ENCODE measurements around the gene KRTAP5-4. TPM values are rescaled to one million over a fixed set of nuclear protein-coding genes. Genes with fewer than 3 reads are reported as not detected.
"Not testable (repeated sequence)": the region's sequence is repeated elsewhere in the genome, so short reads cannot be mapped to it uniquely, and the experiment has no call there.

KRTAP5-4 gene, protein sequence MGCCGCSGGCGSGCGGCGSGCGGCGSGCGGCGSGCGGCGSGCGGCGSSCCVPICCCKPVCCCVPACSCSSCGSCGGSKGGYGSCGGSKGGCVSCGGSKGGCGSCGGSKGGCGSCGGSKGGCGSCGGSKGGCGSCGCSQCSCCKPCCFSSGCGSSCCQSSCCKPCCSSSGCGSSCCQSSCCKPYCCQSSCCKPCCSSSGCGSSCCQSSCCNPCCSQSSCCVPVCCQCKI
- total RNA-seq = not detected

DNA sequence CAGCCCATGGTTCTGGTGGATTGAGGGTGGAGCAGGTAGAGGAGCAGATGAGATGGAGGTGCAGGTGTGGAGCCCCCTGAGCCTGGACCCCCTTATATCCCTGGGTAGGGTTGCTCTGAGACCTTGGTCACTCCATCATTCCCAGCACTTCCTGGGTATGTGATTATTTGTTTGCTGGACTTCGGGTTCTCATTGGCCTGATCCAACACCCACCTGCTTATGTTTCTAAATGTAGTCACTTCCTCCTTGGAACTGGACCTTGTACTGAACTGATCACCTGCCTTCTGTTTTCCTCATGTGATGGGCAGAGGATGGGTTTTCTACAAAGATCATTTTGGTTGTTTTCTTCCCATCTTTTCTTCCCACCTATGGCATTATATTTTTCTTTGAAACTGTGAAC lies at the start of gene KRTAP5-4:
Gene KRTAP5-4, minus strand, starts transcription at position 53 of the 400 bp plus-strand sequence. Its CDS starts 45 bp downstream, at position 8.
- Mint-ChIP-seq H3K4me1 (ENCODE audit: low read depth) (peaks cover 4% of the 10 kb centered on the region), H3K9me3 (no peaks in the 10 kb centered on the region), H3K27ac (no peak within 1 kb of the TSS), H3K27me3 (ENCODE audit: low read depth) (peaks cover 3% of the 10 kb centered on the region), H3K4me3 (no peak within 1 kb of the TSS), H3K36me3 (ENCODE audit: low read depth) (no peaks in the 10 kb centered on the region)
- CTCF ChIA-PET = interaction anchor here (0.6 kb wide), 1 partner anchor 9 kb away, joined by 3 read pairs; no protein-coding TSS in a partner anchor
- intact Hi-C loops (cut with micrococcal nuclease) = no loop called here
- DNase-seq = no peak

DNA sequence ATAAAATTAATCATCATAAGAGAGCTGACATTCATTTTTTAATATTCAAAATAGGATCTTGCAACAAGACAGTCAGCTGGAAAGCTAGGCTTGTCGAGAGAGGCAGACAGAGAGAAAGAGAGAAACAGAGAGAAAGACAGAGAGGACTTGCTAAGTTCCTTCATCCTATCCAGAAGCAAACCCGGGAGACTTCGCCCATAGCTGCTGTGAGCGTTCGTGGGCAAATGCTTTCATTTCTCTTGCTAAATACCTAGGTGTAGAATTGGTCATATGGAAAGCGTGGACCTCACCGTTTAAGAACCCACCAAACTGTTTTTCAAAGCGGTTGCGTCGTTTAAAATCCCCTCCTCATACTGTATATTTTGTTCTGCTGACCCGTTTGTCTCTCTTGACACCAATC lies 49.7 kb upstream of the KRTAP5-4 start:
- H3K9me3 Mint-ChIP-seq = no peaks in the 10 kb centered on the region
- no peak overlapping the region for H3K4me3 Mint-ChIP-seq
- peaks cover 2% of the 10 kb centered on the region for H3K4me1 Mint-ChIP-seq (ENCODE audit: low read depth)
- peaks cover 23% of the 10 kb centered on the region for H3K27me3 Mint-ChIP-seq (ENCODE audit: low read depth)
- H3K27ac Mint-ChIP-seq = no peak overlapping the region
- DNase-seq = no peak
- CTCF ChIA-PET = no interaction called here
- intact Hi-C loops (cut with micrococcal nuclease) = no loop called here
- no peaks in the 10 kb centered on the region for H3K36me3 Mint-ChIP-seq (ENCODE audit: low read depth)

DNA sequence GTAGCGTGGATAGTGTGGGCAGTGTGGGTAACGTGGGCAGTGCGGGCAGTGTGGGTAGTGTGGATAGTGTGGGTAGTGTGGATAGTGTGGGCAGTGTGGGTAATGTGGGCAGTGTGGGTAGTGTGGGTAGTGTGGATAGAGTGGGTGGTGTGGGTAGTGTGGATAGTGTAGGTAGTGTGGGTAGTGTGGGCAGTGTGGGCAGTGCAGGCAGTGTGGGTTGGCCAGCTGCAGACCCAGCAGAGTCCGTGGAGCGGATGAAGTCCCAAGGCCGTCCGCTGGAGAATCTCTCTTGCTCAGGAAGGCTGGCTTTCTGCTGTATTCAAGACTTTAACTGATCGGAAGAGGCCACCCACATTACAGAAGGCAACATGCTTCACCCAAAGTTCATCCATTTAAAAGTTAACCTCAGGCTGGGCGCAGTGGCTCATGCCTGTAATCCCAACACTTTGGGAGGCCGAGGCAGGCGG lies 49.0 kb upstream of the KRTAP5-4 start:
- H3K4me3 Mint-ChIP-seq = no peak overlapping the region
- H3K36me3 Mint-ChIP-seq (ENCODE audit: low read depth) = no peaks in the 10 kb centered on the region
- CTCF ChIA-PET = no interaction called here
- DNase-seq = no peak
- peaks cover 2% of the 10 kb centered on the region for H3K4me1 Mint-ChIP-seq (ENCODE audit: low read depth)
- H3K27me3 Mint-ChIP-seq (ENCODE audit: low read depth) = peaks cover 21% of the 10 kb centered on the region
- no peaks in the 10 kb centered on the region for H3K9me3 Mint-ChIP-seq
- no peak overlapping the region for H3K27ac Mint-ChIP-seq
- intact Hi-C loops (cut with micrococcal nuclease) = no loop called here

DNA sequence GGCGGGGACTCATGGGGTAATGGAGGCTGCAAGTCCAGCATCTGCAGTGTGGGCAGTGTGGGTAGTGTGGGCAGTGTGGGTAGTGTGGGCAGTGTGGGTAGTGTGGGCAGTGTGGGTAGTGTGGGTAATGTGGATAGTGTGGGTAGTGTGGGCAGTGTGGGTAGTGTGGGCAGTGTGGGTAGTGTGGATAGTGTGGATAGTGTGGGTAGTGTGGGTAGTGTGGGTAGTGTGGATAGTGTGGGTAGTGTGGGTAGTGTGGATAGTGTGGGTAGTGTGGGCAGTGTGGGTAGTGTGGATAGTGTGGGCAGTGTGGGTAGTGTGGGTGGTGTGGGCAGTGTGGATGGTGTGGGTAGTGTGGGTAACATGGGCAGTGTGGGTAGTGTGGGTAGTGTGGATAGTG lies 48.5 kb upstream of the KRTAP5-4 start:
- H3K4me1 Mint-ChIP-seq (ENCODE audit: low read depth); H3K9me3 Mint-ChIP-seq; DNase-seq; H3K4me3 Mint-ChIP-seq; H3K27ac Mint-ChIP-seq; H3K36me3 Mint-ChIP-seq (ENCODE audit: low read depth); intact Hi-C loops (cut with micrococcal nuclease); CTCF ChIA-PET: not testable (repeated sequence)
- H3K27me3 Mint-ChIP-seq (ENCODE audit: low read depth) = peaks cover 16% of the 10 kb centered on the region

DNA sequence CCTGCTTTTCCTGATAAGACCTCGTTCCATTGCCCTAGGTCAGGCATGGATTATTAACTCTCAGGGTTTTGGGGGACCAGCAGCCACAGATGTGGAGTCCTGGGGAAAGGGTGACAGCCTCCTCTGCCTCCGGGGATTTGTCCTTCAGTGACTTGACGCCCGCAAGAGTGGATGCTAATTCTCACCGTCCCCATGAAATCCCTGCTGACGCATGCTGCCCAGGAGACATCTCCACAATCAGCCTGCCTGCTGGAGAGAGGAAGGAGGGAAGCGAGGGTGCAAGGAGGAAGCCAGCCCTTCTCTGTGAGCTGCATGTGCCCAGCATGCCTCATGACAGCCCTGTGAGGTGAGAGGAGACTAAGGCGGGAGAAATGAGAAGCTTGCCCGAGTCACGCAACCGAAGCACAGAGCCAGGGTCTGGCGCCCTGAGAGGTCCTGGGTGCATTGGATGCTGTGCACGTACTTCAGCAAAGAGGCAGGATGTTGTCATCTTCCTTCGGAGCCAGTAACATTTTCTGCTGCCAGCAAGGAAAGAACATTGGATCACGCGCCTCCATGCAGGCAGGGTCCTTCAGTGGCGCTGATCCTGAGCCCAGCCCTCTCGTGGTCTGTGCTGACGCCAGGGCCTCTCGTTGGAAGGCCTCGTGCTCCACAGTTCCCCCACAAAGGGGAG lies 47.7 kb upstream of the KRTAP5-4 start:
- CTCF ChIA-PET = no interaction called here
- H3K27ac Mint-ChIP-seq = no peak overlapping the region

DNA sequence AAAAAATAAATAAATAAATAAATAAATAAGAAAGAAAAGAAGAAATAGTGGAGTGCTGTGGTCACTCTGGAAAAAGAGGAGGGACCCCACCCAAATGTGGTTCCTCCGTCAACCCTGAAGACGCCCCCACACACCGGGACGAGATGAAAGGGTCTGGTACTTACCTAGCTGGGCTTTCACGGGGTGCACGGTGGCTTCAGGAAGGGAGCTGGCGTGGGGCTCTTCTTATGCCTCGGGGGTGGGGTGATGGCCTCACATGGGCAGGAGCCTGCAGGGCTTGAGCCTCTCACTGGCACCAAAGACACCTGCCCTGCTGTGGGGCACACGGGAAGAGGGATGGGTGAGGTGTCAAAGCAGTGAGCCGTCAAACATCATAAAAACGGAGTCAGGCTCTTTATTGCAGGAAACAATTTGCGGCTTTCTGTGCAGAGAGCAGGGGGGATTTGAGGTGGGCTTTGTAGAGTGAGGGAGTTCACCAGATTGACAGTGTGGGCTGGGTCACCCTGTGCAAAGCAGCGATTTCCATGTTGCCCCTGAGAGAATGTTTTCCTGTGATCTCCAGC lies 47.1 kb upstream of the KRTAP5-4 start:
- Mint-ChIP-seq H3K27me3 (ENCODE audit: low read depth) (peaks cover 18% of the 10 kb centered on the region), H3K9me3 (no peaks in the 10 kb centered on the region), H3K36me3 (ENCODE audit: low read depth) (no peaks in the 10 kb centered on the region), H3K4me1 (ENCODE audit: low read depth) (peaks cover 2% of the 10 kb centered on the region), H3K4me3 (no peak overlapping the region), H3K27ac (no peak overlapping the region)
- DNase-seq = no peak
- intact Hi-C loops (cut with micrococcal nuclease) = no loop called here
- CTCF ChIA-PET = no interaction called here

More for the DNA sequence above, 47.7 kb upstream of the KRTAP5-4 start:
- Mint-ChIP-seq H3K9me3 (no peaks in the 10 kb centered on the region), H3K4me3 (no peak overlapping the region), H3K36me3 (ENCODE audit: low read depth) (no peaks in the 10 kb centered on the region), H3K4me1 (ENCODE audit: low read depth) (peaks cover 2% of the 10 kb centered on the region), H3K27me3 (ENCODE audit: low read depth) (peaks cover 18% of the 10 kb centered on the region)
- intact Hi-C loops (cut with micrococcal nuclease) = no loop called here
- no peak for DNase-seq

DNA sequence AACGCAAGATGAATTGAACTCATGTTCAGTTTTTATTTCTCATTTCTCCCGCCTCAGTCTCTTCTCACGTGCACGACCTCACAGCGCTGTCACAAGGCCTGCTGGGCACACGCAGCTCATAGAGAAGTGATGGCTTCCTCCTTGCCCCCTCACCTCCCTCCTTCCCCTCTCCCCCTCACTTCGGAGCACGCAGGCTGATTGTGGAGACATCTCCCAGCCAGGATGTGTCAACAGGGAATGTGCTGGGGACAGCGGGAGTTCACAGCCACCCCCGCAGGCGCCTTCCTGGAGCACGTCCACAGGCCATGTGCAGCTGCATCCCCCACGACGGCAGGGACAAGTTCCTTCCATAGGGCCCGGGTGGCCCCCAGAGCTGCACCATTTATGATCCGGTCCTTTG lies 46.0 kb upstream of the KRTAP5-4 start:
- CTCF ChIA-PET = no interaction called here
- Mint-ChIP-seq H3K4me1 (ENCODE audit: low read depth) (peaks cover 2% of the 10 kb centered on the region), H3K9me3 (no peaks in the 10 kb centered on the region), H3K4me3 (no peak overlapping the region), H3K36me3 (ENCODE audit: low read depth) (no peaks in the 10 kb centered on the region), H3K27ac (no peak overlapping the region), H3K27me3 (ENCODE audit: low read depth) (peaks cover 18% of the 10 kb centered on the region)
- intact Hi-C loops (cut with micrococcal nuclease) = no loop called here
- DNase-seq = no peak

DNA sequence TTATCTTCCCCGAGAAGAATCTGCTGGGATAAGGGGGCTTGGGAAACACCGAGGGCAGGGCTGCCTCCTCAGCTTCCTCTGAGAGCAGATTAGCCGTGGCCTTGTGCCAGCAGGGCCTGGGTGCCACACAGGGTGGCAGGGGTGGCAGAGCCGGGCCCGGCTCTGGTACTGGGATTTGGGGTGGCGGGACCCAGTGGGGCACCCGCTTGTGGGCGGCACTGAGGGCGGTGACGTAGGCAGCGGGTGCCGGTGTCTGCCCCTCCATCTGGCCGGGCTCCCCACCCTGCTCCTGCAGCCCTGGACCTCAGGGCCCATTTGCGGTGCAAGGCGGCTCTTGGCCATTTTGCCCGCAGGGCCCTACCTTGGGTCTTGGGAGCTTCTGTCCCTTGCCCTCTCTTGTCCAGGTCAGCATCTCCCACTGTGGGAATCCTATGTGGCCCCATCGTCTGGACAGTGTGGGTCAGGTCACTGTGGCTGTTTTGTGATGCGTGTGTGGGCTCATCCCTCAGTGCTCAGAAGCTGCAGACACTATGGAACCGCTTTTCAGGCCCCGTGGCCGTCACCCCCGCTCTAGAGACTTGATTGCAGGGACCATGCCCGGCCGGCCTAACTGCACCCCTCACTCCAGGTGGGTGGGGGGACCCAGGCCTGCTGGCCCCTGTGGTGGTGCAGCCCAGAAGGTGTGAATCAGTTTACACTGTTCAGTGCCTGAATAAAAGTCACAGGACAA lies 45.3 kb upstream of the KRTAP5-4 start:
- Mint-ChIP-seq H3K27ac (no peak overlapping the region), H3K4me3 (no peak overlapping the region), H3K4me1 (ENCODE audit: low read depth) (peaks cover 2% of the 10 kb centered on the region), H3K27me3 (ENCODE audit: low read depth) (peaks cover 18% of the 10 kb centered on the region), H3K36me3 (ENCODE audit: low read depth) (no peaks in the 10 kb centered on the region), H3K9me3 (no peaks in the 10 kb centered on the region)
- intact Hi-C loops (cut with micrococcal nuclease) = no loop called here
- CTCF ChIA-PET = no interaction called here
- DNase-seq = no peak

DNA sequence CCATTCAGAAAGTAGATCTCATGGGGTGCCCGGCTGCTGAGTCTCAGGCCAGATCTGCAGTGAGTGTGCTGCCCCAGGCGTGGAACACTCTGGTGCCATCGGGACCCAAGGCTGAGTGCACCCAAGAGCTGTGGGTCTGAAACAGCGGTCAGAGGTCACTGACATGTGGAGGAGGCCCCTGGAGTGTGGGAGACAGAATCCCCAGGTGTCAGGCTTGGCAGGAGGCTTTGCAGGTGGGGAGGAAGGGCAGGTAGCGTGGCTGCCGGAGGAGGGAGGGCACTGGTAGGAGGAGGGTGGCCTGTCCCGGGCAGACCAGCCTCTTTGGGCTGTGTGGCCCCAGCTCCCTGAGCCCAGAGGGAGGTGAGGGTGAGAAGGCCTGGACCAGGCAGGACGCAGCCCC lies 43.4 kb upstream of the KRTAP5-4 start:
- intact Hi-C loops (cut with micrococcal nuclease) = no loop called here
- Mint-ChIP-seq H3K27ac (no peak overlapping the region), H3K27me3 (ENCODE audit: low read depth) (peaks cover 18% of the 10 kb centered on the region), H3K4me1 (ENCODE audit: low read depth) (peaks cover 2% of the 10 kb centered on the region), H3K9me3 (no peaks in the 10 kb centered on the region), H3K4me3 (no peak overlapping the region), H3K36me3 (ENCODE audit: low read depth) (no peaks in the 10 kb centered on the region)
- DNase-seq = no peak
- CTCF ChIA-PET = no interaction called here

DNA sequence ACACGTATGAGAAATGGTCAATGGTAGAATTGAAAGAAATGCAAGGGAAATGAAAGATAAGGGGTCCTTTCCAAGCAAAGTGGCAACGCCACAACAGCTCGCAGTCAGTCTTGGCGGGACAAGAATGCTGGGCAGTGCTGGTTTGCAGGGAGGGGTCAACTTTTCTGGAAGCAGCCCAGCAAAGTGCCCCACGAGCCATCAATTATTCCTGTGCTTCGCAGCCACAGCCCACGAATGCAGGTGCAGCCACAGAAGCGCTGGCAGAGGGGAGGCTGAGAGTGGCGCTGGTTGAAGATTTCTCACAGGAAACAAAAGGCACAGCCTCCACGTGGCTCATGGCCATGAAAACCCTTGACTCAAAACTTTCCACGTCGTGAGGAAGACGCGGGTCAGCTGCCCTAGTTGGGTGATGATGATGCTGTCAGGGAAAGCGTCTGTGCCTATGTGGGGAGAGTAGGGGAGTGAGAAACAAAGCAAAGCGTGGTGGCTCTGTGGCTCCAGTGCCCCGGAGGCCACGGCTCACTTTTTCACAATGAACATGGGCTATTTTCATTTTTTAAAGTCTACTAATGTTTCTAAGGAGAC lies 40.9 kb upstream of the KRTAP5-4 start:
- H3K4me1 Mint-ChIP-seq (ENCODE audit: low read depth) = not testable (repeated sequence)

DNA sequence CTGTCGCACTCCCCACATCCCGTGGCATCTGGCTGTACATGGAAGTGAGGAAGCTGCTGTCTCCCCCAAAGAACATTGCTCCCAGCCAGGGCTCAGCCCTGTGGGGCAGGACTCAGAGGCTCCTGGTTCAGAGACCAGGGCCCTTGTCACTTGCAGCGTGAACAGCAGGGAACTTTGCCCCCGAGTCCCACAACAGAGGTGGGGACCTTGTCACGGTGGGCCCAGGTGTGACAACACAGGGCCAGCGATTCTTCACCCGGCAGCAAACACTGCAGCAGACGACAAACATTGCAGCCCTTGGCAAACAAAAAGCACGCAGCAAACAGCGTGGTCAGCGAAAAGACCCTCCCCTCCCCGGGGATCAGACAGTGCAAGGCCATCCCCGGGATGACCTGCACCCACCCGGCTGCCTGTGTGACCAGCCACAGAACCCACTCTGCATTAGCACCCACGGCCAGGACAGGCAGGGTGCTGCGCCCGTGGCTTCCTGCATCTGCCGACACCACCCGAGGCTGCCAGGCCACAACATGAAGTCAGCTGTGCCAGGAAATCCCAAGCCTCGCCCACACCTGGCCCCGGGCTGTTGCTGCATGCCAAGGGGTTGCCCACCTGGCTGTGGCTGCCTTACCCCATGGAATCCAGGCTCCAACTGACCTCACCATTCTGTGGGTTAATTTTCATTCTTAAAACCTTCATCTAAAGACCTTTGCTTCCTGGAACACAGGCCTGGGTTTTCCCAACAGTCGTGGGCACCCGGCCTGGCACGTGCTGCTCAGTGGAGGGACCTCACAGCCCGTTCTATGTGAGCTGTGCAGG lies 39.7 kb upstream of the KRTAP5-4 start:
- H3K4me3 Mint-ChIP-seq; H3K9me3 Mint-ChIP-seq; intact Hi-C loops (cut with micrococcal nuclease); H3K27ac Mint-ChIP-seq; DNase-seq; H3K4me1 Mint-ChIP-seq (ENCODE audit: low read depth); H3K36me3 Mint-ChIP-seq (ENCODE audit: low read depth); CTCF ChIA-PET: not testable (repeated sequence)
- peaks cover 13% of the 10 kb centered on the region for H3K27me3 Mint-ChIP-seq (ENCODE audit: low read depth)

More for the DNA sequence above, 40.9 kb upstream of the KRTAP5-4 start:
- DNase-seq; H3K36me3 Mint-ChIP-seq (ENCODE audit: low read depth); H3K9me3 Mint-ChIP-seq; CTCF ChIA-PET; intact Hi-C loops (cut with micrococcal nuclease); H3K27ac Mint-ChIP-seq; H3K4me3 Mint-ChIP-seq: not testable (repeated sequence)
- peaks cover 13% of the 10 kb centered on the region for H3K27me3 Mint-ChIP-seq (ENCODE audit: low read depth)

All from activated naive CD4-positive, alpha-beta T cell treated with anti-CD3 and anti-CD28 coated beads for 36 hours (primary cell).